ENCODE data around the gene MCM10. TPM values are rescaled to one million over a fixed set of nuclear protein-coding genes. Genes with fewer than 3 reads are reported as not detected.

Gene MCM10
- total RNA-seq, 2 experiments from 2014 or later, result 0.16 to 0.50 TPM

GRCh38 chr10:13253726-13254125 is 92.4 kb downstream of the MCM10 start:
- no peaks in the 10 kb centered on the region for H3K27me3 Mint-ChIP-seq
- no peak overlapping the region for H3K27ac Mint-ChIP-seq
- Histone ChIP-seq H3K4me3 (ENCODE audit: low read length) (no peak overlapping the region), H3K36me3 (ENCODE audit: insufficient read depth, low read length) (no peaks in the 10 kb centered on the region), H3K9me3 (ENCODE audit: control insufficient read depth in 1 of 2, insufficient read depth in 1 of 2, low read length in 2 of 2) (no peaks in the 10 kb centered on the region), H3K27me3 (ENCODE audit: control insufficient read depth in 1 of 2, insufficient read depth in 2 of 2, low read length in 2 of 2) (peaks cover 0 to 6% of the 10 kb centered on the region in 2 experiments), H3K4me1 (ENCODE audit: insufficient read depth, low read length) (no peaks in the 10 kb centered on the region), H3K27ac (ENCODE audit: low read depth in 1 of 2, low read length in 2 of 2) (no peak overlapping the region)
- ChIA-PET POLR2A (no interaction called here), CTCF (no interaction called here)
- DNase-seq (no peak), ATAC-seq (ENCODE audit: poor library complexity) (no peak)
- intact Hi-C loops (cut with DNase I, micrococcal nuclease), result no loop called here
- peaks cover 3% of the 10 kb centered on the region for H3K9me3 Mint-ChIP-seq
- H3K4me3 Mint-ChIP-seq, result no peak overlapping the region
- no peak for TF ChIP-seq CTCF (IDR thresholded peaks at IDR 0.05)
- no peaks in the 10 kb centered on the region for H3K4me1 Mint-ChIP-seq (ENCODE audit: low read depth)
- H3K36me3 Mint-ChIP-seq (ENCODE audit: low read depth), result no peaks in the 10 kb centered on the region

- no peak overlapping the region for H3K27ac ChIP-seq (ENCODE audit: low read depth in 1 of 2, low read length in 2 of 2)
- Mint-ChIP-seq H3K27ac (no peak overlapping the region), H3K4me1 (ENCODE audit: low read depth) (no peaks in the 10 kb centered on the region), H3K27me3 (no peaks in the 10 kb centered on the region), H3K9me3 (peaks cover 3% of the 10 kb centered on the region), H3K4me3 (no peak overlapping the region), H3K36me3 (ENCODE audit: low read depth) (no peaks in the 10 kb centered on the region)
- no peak overlapping the region for H3K4me3 ChIP-seq (ENCODE audit: low read length)
- H3K27me3 ChIP-seq (ENCODE audit: control insufficient read depth in 1 of 2, insufficient read depth in 2 of 2, low read length in 2 of 2), result peaks cover 0 to 6% of the 10 kb centered on the region in 2 experiments
- POLR2A ChIA-PET, result no interaction called here
- no peaks in the 10 kb centered on the region for H3K4me1 ChIP-seq (ENCODE audit: insufficient read depth, low read length)
- no peak for TF ChIP-seq CTCF (IDR thresholded peaks at IDR 0.05)
- peaks cover 0 to 6% of the 10 kb centered on the region in 2 experiments for H3K9me3 ChIP-seq (ENCODE audit: control insufficient read depth in 1 of 2, insufficient read depth in 1 of 2, low read length in 2 of 2)
- no peak for ATAC-seq (ENCODE audit: poor library complexity)
- no peaks in the 10 kb centered on the region for H3K36me3 ChIP-seq (ENCODE audit: insufficient read depth, low read length)
- CTCF ChIA-PET, result no interaction called here
- intact Hi-C loops (cut with DNase I, micrococcal nuclease), result no loop called here
- no peak for DNase-seq
Measured at GRCh38 chr10:13256627-13257026, 95.3 kb downstream of the MCM10 start.

GRCh38 chr10:13257621-13258140 is 96.3 kb downstream of the MCM10 start:
- Mint-ChIP-seq H3K27me3 (no peaks in the 10 kb centered on the region), H3K27ac (no peak overlapping the region), H3K4me1 (ENCODE audit: low read depth) (no peaks in the 10 kb centered on the region), H3K4me3 (no peak overlapping the region), H3K36me3 (ENCODE audit: low read depth) (no peaks in the 10 kb centered on the region), H3K9me3 (peaks cover 3% of the 10 kb centered on the region)
- CTCF ChIA-PET, result no interaction called here
- intact Hi-C loops (cut with DNase I, micrococcal nuclease), result no loop called here
- TF ChIP-seq CTCF (IDR thresholded peaks at IDR 0.05), result no peak
- DNase-seq (no peak), ATAC-seq (ENCODE audit: poor library complexity) (no peak)
- H3K27ac ChIP-seq (ENCODE audit: low read depth in 1 of 2, low read length in 2 of 2), result no peak overlapping the region
- POLR2A ChIA-PET, result no interaction called here
- H3K4me3 ChIP-seq (ENCODE audit: low read length), result no peak overlapping the region
- H3K36me3 ChIP-seq (ENCODE audit: insufficient read depth, low read length), result no peaks in the 10 kb centered on the region
- no peaks in the 10 kb centered on the region for H3K4me1 ChIP-seq (ENCODE audit: insufficient read depth, low read length)
- peaks cover 0 to 6% of the 10 kb centered on the region in 2 experiments for H3K27me3 ChIP-seq (ENCODE audit: control insufficient read depth in 1 of 2, insufficient read depth in 2 of 2, low read length in 2 of 2)
- peaks cover 0 to 6% of the 10 kb centered on the region in 2 experiments for H3K9me3 ChIP-seq (ENCODE audit: control insufficient read depth in 1 of 2, insufficient read depth in 1 of 2, low read length in 2 of 2)

Other genes starting within 250 kb of the MCM10 start
- gene CCDC3, start 159.8 kb upstream of the MCM10 start, total RNA-seq, result under 1 TPM in 1 of 2 experiments, not detected in 1; 0.08 TPM
- gene OPTN, start 61.4 kb upstream of the MCM10 start, total RNA-seq, result 10 to 100 TPM; 86.8 to 99.6 TPM
- gene UCMA, start 72.8 kb downstream of the MCM10 start, total RNA-seq, result not detected
- gene PHYH, start 138.5 kb downstream of the MCM10 start, total RNA-seq, result 10 to 100 TPM in 1 of 2 experiments, 1 to 10 TPM in 1; 8.5 to 10.0 TPM
- gene SEPHS1, start 186.7 kb downstream of the MCM10 start, total RNA-seq, result 10 to 100 TPM; 13.1 to 17.9 TPM